ENCODE results near the gene CAMK2A.

- no peak for TF ChIP-seq POLR2AphosphoS5 (IDR thresholded peaks at IDR 0.05)
- TF ChIP-seq, protein P1, sequence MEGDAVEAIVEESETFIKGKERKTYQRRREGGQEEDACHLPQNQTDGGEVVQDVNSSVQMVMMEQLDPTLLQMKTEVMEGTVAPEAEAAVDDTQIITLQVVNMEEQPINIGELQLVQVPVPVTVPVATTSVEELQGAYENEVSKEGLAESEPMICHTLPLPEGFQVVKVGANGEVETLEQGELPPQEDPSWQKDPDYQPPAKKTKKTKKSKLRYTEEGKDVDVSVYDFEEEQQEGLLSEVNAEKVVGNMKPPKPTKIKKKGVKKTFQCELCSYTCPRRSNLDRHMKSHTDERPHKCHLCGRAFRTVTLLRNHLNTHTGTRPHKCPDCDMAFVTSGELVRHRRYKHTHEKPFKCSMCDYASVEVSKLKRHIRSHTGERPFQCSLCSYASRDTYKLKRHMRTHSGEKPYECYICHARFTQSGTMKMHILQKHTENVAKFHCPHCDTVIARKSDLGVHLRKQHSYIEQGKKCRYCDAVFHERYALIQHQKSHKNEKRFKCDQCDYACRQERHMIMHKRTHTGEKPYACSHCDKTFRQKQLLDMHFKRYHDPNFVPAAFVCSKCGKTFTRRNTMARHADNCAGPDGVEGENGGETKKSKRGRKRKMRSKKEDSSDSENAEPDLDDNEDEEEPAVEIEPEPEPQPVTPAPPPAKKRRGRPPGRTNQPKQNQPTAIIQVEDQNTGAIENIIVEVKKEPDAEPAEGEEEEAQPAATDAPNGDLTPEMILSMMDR (IDR thresholded peaks at IDR 0.05), result no peak
These were observed 52.4 kb downstream of the CAMK2A start for GRCh38 chr5:150236981-150237754.
